Tibial artery (tissue), 4 donors: ENCODE data around the gene PCED1B.
"Not testable (repeated sequence)": the region's sequence is repeated elsewhere in the genome, so short reads cannot be mapped to it uniquely, and the experiment has no call there.

Source experiments
- DNase-seq, 2 donors: peaks; one replicate each; pipeline ENCODE4 v3.0.0-alpha.2; 2019
- H3K27ac ChIP-seq, 2 donors: fragments of 200-600 bp; sonication (generic) in 1 of 2; 1 replicate in 1 of 2; 2 replicates in 1 of 2; pipeline ENCODE4 v1.5.1; 2018 to 2019; ENCODE audit warnings: mild to moderate bottlenecking in 1 of 2
- H3K27me3 ChIP-seq, 2 donors: fragments of 200-600 bp; sonication (generic) in 1 of 2; one replicate each; pipeline versions ENCODE4 v1.5.1 to v1.6.0; 2016 to 2019
- H3K36me3 ChIP-seq, 3 donors: fragments of 200-600 bp; sonication (generic) in 2 of 3; one replicate each; pipeline ENCODE4 v1.5.1; 2016 to 2019; ENCODE audit warnings: mild to moderate bottlenecking in 2 of 3
- H3K4me1 ChIP-seq, 4 donors: fragments of 200-600 bp; sonication (generic) in 2 of 4; 1 replicate in 3 of 4; 2 replicates in 1 of 4; pipeline ENCODE4 v1.5.1; 2016 to 2019
- H3K4me3 ChIP-seq, 2 donors: fragments of 200-600 bp; sonication (generic) in 1 of 2; 1 replicate in 1 of 2; 2 replicates in 1 of 2; pipeline ENCODE4 v1.5.1; 2018 to 2019; ENCODE audit warnings: mild to moderate bottlenecking in 2 of 2
- H3K9me3 ChIP-seq, 3 donors: fragments of 200-600 bp; sonication (generic) in 1 of 3; one replicate each; pipeline ENCODE4 v1.5.1; 2016 to 2019
- CTCF ChIP-seq, 2 experiments: fragments of 200-600 bp in 1 of 2; fragments of 450-650 bp in 1 of 2; IDR thresholded peaks; one replicate each; pipeline ENCODE4 v1.5.1; 2017 to 2019; ENCODE audit warnings: antibody characterized with exemption in 2 of 2, mild to moderate bottlenecking in 1 of 2, moderate library complexity in 1 of 2
- intact Hi-C: fragments of 100-400 bp; cut with DNase I; formaldehyde crosslinking; loops from one replicate; pipeline ENCODE4 v1.15.0; 2023; ENCODE audit warnings: low total_unique reads

The PCED1B gene

GRCh38 chr12:47273191-47273626 is 193.8 kb downstream of the PCED1B start:
- H3K27me3 ChIP-seq, result no peaks in the 10 kb centered on the region
- no peak for DNase-seq
- TF ChIP-seq CTCF (IDR thresholded peaks at IDR 0.05), result no peak
- H3K4me1 ChIP-seq, result peaks cover 0 to 11% (median 0%) of the 10 kb centered on the region in 4 donors
- H3K36me3 ChIP-seq, result no peaks in the 10 kb centered on the region
- intact Hi-C loops, result no loop called here
- no peaks in the 10 kb centered on the region for H3K9me3 ChIP-seq
- no peak overlapping the region for H3K27ac ChIP-seq
- H3K4me3 ChIP-seq, result no peak overlapping the region

- peaks cover 0 to 11% (median 0%) of the 10 kb centered on the region in 4 donors for H3K4me1 ChIP-seq
- H3K4me3 ChIP-seq, result no peak overlapping the region
- no peaks in the 10 kb centered on the region for H3K36me3 ChIP-seq
- H3K9me3 ChIP-seq, result no peaks in the 10 kb centered on the region
- intact Hi-C loops, result no loop called here
- no peak overlapping the region for H3K27ac ChIP-seq
- no peak for TF ChIP-seq CTCF (IDR thresholded peaks at IDR 0.05)
- DNase-seq, result no peak
- no peaks in the 10 kb centered on the region for H3K27me3 ChIP-seq
Observed at GRCh38 chr12:47274760-47275159, 195.3 kb downstream of the PCED1B start.

- H3K27ac ChIP-seq, result no peak overlapping the region
Observed at GRCh38 chr12:47276253-47276620, 196.8 kb downstream of the PCED1B start.

GRCh38 chr12:47276621-47277309 is 197.3 kb downstream of the PCED1B start:
- no peaks in the 10 kb centered on the region for H3K9me3 ChIP-seq
- H3K27me3 ChIP-seq, result no peaks in the 10 kb centered on the region
- TF ChIP-seq CTCF (IDR thresholded peaks at IDR 0.05), result no peak
- no peaks in the 10 kb centered on the region for H3K36me3 ChIP-seq
- intact Hi-C loops, result no loop called here
- H3K27ac ChIP-seq, result no peak overlapping the region
- DNase-seq, result no peak
- no peak overlapping the region for H3K4me3 ChIP-seq
- peaks cover 0 to 11% (median 0%) of the 10 kb centered on the region in 4 donors for H3K4me1 ChIP-seq

More at GRCh38 chr12:47276253-47276620, 196.8 kb downstream of the PCED1B start:
- no peaks in the 10 kb centered on the region for H3K27me3 ChIP-seq
- no peak overlapping the region for H3K4me3 ChIP-seq
- intact Hi-C loops, result no loop called here
- no peaks in the 10 kb centered on the region for H3K9me3 ChIP-seq
- peaks cover 0 to 11% (median 0%) of the 10 kb centered on the region in 4 donors for H3K4me1 ChIP-seq
- TF ChIP-seq CTCF (IDR thresholded peaks at IDR 0.05), result no peak
- no peaks in the 10 kb centered on the region for H3K36me3 ChIP-seq
- no peak for DNase-seq

GRCh38 chr12:47277972-47278448 is 198.6 kb downstream of the PCED1B start:
- Histone ChIP-seq H3K9me3 (no peaks in the 10 kb centered on the region), H3K4me3 (no peak overlapping the region), H3K4me1 (peaks cover 0 to 11% (median 0%) of the 10 kb centered on the region in 4 donors), H3K27me3 (no peaks in the 10 kb centered on the region), H3K36me3 (no peaks in the 10 kb centered on the region), H3K27ac (no peak overlapping the region)
- TF ChIP-seq CTCF (IDR thresholded peaks at IDR 0.05), result no peak
- intact Hi-C loops, result no loop called here
- DNase-seq, result no peak

GRCh38 chr12:47279758-47280157 is 200.3 kb downstream of the PCED1B start:
- H3K9me3 ChIP-seq, intact Hi-C loops, H3K27ac ChIP-seq: not testable (repeated sequence)

More at GRCh38 chr12:47279758-47280157, 200.3 kb downstream of the PCED1B start:
- not testable (repeated sequence) for H3K4me3 ChIP-seq, H3K36me3 ChIP-seq, DNase-seq, H3K27me3 ChIP-seq
- peaks cover 0 to 11% (median 0%) of the 10 kb centered on the region in 4 donors for H3K4me1 ChIP-seq
